K562 (cell line): ENCODE data around the gene METTL25. TPM values are rescaled to one million over a fixed set of nuclear protein-coding genes. Genes with fewer than 3 reads are reported as not detected.

Source experiments
- CREM ChIP-seq: IDR thresholded peaks from 2 replicates; pipeline ENCODE4 v1.6.1; 2014; ENCODE audit warnings: antibody characterized with exemption, low read depth
- NR4A1 ChIP-seq, 2 experiments: fragments of 250-450 bp in 1 of 2; fragments of 450-650 bp in 1 of 2; sonication (Bioruptor Pico) in 1 of 2; IDR thresholded peaks; 2 replicates each; pipeline versions ENCODE4 v1.4.0 to v1.6.1; 2016 to 2020; ENCODE audit warnings: mild to moderate bottlenecking in 2 of 2, missing compliant biosample characterization in 1 of 2, missing genetic modification characterization in 1 of 2, moderate library complexity in 1 of 2
- RBM17 ChIP-seq: fragments of 200-400 bp; formaldehyde crosslinking; IDR thresholded peaks from 2 replicates; pipeline ENCODE4 v1.6.1; 2017; ENCODE audit warnings: low read depth, mild to moderate bottlenecking, low read length, borderline replicate concordance
- SIN3B ChIP-seq: fragments of 450-650 bp; IDR thresholded peaks from 2 replicates; pipeline ENCODE4 v1.6.1; 2017; ENCODE audit warnings: low read depth, mild to moderate bottlenecking, moderate library complexity
- SNRNP70 ChIP-seq: fragments of 200-400 bp; formaldehyde crosslinking; optimal IDR thresholded peaks from 2 replicates; pipeline ENCODE3; 2017; ENCODE audit warnings: low read depth, low read length
- TCF7L2 ChIP-seq: fragments of 150-350 bp; IDR thresholded peaks from 2 replicates; pipeline ENCODE4 v1.6.1; 2016; ENCODE audit warnings: low read depth, mild to moderate bottlenecking, low read length, moderate library complexity
- TEAD1 ChIP-seq, 2 experiments: fragments of 450-650 bp in 1 of 2; sonication (generic) in 1 of 2; formaldehyde crosslinking; IDR thresholded peaks; 2 replicates each; pipeline versions ENCODE4 v1.4.0 to v1.8.0; 2020 to 2022; ENCODE audit warnings: mild to moderate bottlenecking in 2 of 2, missing genetic modification reagents in 1 of 2
- WHSC1 ChIP-seq: IDR thresholded peaks from one replicate; pipeline ENCODE4 v1.6.1; 2012; ENCODE audit warnings: low read length, control low read depth, inconsistent platforms
- ZC3H11A ChIP-seq: IDR thresholded peaks from 2 replicates; pipeline ENCODE4 v1.6.1; 2012; ENCODE audit warnings: low read depth, low read length, improper control_type of control experiment
- ZFPM2 ChIP-seq: fragments of 250-450 bp; sonication (Bioruptor Pico); IDR thresholded peaks from 2 replicates; pipeline ENCODE4 v1.5.1; 2022; ENCODE audit warnings: mild to moderate bottlenecking
- ZNF140 ChIP-seq: fragments of 250-450 bp; sonication (Bioruptor Pico); IDR thresholded peaks from 2 replicates; pipeline ENCODE4 v1.8.0; 2021; ENCODE audit warnings: moderate library complexity, mild to moderate bottlenecking, inconsistent platforms
- ZNF197 ChIP-seq: fragments of 200-800 bp; sonication (Bioruptor generic); IDR thresholded peaks from 2 replicates; pipeline ENCODE4 v1.6.1; 2016; ENCODE audit warnings: low read depth, missing genetic modification characterization, missing compliant biosample characterization
- ZNF324 ChIP-seq: fragments of 250-450 bp; sonication (Bioruptor Pico); IDR thresholded peaks from 2 replicates; pipeline ENCODE4 v1.4.0; 2020; ENCODE audit warnings: mild to moderate bottlenecking
- ZNF764 ChIP-seq: fragments of 250-450 bp; sonication (Bioruptor Pico); IDR thresholded peaks from 2 replicates; pipeline ENCODE4 v1.4.0; 2020; ENCODE audit warnings: low read depth, mild to moderate bottlenecking, moderate library complexity
- polyA plus RNA-seq, 8 experiments: library from polyadenylated mRNA; depleted of rRNA in 4 of 8; stranded (reverse) in 5 of 8; unstranded in 3 of 8; fragments of >200 nt; fragmentation: Nextera tagmentation in 2 of 8; fragmentation: Illumina TruSeq in 1 of 8; extraction: Ambion mirVana in 2 of 8; extraction: Trizol in 1 of 8; gene quantifications; 2 replicates each; pipeline versions ENCODE4 v1.2.1 to v1.2.3, GENCODE V29; 2011 to 2014; ENCODE audit warnings: inconsistent platforms in 1 of 8, missing spikeins in 1 of 8
- total RNA-seq, 7 experiments: library from RNA; depleted of rRNA in 6 of 7; stranded (reverse); fragments of >200 nt in 6 of 7; fragmentation: Illumina TruSeq in 2 of 7; extraction: Trizol in 2 of 7; gene quantifications; 2 replicates each; pipeline versions ENCODE4 v1.2.1 to v1.2.3, GENCODE V29; 2011 to 2021; ENCODE audit warnings: low replicate concordance in 1 of 7
- TF ChIP-seq, protein P1 (sequence below): fragments of 250-450 bp; sonication (Bioruptor Pico); IDR thresholded peaks from 2 replicates; pipeline ENCODE4 v1.4.0; 2020; ENCODE audit warnings: mild to moderate bottlenecking
- TF ChIP-seq, protein P2 (sequence below): fragments of 250-450 bp; sonication (Bioruptor Pico); IDR thresholded peaks from 2 replicates; pipeline ENCODE4 v1.8.0; 2021; ENCODE audit warnings: moderate library complexity, mild to moderate bottlenecking, inconsistent platforms

METTL25 gene
- total and polyA plus RNA-seq, 9 of the 15 experiments (the other 6 are each of a cell fraction or from before 2014, with no cell fraction given), result 0.50 to 2.4 (median 1.9) TPM

DNA sequence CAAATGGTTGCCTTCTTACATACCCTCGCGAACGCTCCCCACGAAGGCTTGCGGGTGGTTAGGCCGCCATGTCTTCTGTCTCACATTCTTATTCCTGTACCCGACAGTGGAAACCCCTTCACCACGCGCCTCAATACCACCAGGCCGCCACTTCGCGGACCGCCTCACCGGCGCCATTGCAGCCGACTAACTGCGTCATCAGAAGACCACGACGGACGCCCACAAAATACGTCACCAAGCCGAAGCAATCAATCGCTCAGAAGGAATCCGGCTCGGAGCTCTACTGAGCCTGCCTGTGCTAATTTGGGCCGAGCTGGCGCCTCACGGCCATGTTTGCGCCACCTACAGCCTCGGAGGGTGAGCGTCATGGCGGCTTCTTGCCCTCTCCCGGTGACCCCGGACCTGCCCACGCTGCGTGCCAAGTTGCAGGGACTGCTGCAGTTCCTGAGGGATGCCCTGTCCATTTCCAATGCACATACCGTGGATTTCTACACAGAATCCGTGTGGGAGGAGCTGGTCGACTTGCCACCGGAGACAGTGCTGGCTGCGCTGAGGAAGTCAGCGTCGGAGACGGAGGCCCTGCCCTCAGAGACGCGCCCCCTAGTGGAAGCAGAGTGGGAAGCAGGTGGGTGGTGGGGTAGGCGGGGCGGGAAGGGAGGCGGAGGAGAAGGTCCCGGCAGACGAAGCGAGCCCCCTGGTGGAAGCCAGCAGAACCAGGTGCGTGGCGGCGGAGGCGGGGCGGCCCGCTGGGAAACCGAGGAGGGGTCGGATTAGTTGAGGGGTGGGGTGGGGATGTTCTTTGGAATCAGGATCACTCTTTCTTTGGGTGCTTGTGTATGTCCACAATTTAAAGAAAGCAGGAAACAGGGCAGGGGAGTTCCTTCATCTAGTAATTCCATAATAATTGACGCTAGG lies at the start of gene METTL25, which contains the start of gene CCDC59 (continued):
- TF ChIP-seq, protein P1, sequence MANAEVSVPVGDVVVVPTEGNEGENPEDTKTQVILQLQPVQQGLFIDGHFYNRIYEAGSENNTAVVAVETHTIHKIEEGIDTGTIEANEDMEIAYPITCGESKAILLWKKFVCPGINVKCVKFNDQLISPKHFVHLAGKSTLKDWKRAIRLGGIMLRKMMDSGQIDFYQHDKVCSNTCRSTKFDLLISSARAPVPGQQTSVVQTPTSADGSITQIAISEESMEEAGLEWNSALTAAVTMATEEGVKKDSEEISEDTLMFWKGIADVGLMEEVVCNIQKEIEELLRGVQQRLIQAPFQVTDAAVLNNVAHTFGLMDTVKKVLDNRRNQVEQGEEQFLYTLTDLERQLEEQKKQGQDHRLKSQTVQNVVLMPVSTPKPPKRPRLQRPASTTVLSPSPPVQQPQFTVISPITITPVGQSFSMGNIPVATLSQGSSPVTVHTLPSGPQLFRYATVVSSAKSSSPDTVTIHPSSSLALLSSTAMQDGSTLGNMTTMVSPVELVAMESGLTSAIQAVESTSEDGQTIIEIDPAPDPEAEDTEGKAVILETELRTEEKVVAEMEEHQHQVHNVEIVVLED (CRISPR knock-in tag), result peak; percentile 69
- TF ChIP-seq SNRNP70 (no peak), CREM (peak; percentile 100), ZNF140 (CRISPR knock-in tag) (no peak), RBM17 (no peak), ZNF764 (CRISPR knock-in tag) (no peak), ZFPM2 (no peak), SIN3B (peak; percentile 99), ZNF324 (CRISPR knock-in tag) (no peak), ZC3H11A (no peak), WHSC1 (no peak), NR4A1 (CRISPR knock-in tag; IDR thresholded peaks at IDR 0.05) (no peak), NR4A1 (tag; IDR thresholded peaks at IDR 0.05) (peak; percentile 75), ZNF197 (CRISPR knock-in tag) (no peak), TCF7L2 (0 out of 2 replicates have a peak, but pooled peaks have one; percentile 43), TEAD1 (CRISPR knock-in tag; IDR thresholded peaks at IDR 0.05) (peak; percentile 79 to 98)
- TF ChIP-seq, protein P2, sequence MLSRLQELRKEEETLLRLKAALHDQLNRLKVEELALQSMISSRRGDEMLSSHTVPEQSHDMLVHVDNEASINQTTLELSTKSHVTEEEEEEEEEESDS (CRISPR knock-in tag), result no peak
